Rectal smooth muscle tissue (tissue), 1 donor: ENCODE data around the gene AIF1.

Experiments used
- H3K27ac ChIP-seq: one replicate; pipeline ENCODE4 v1.7.0; 2013; ENCODE audit warnings: low read depth, low read length, inconsistent platforms
- H3K27me3 ChIP-seq: one replicate; pipeline ENCODE4 v1.7.0; 2013; ENCODE audit warnings: low read length; ENCODE audit not compliant: control insufficient read depth, insufficient read depth
- H3K36me3 ChIP-seq: one replicate; pipeline ENCODE4 v1.7.0; 2013; ENCODE audit warnings: low read length; ENCODE audit not compliant: control insufficient read depth, insufficient read depth
- H3K4me1 ChIP-seq: one replicate; pipeline ENCODE4 v1.7.0; 2013; ENCODE audit warnings: low read length; ENCODE audit not compliant: control insufficient read depth, insufficient read depth
- H3K4me3 ChIP-seq: one replicate; pipeline ENCODE4 v1.7.0; 2013; ENCODE audit warnings: low read length
- H3K9ac ChIP-seq: one replicate; pipeline ENCODE4 v1.7.0; 2013; ENCODE audit warnings: low read length

Gene AIF1

GRCh38 chr6:31642798-31643570, 27.9 kb downstream of the AIF1 start:
- Histone ChIP-seq H3K27me3 (no peaks in the 10 kb centered on the region), H3K9ac (no peak overlapping the region), H3K4me3 (no peak overlapping the region), H3K4me1 (no peaks in the 10 kb centered on the region), H3K36me3 (peaks cover 72% of the 10 kb centered on the region), H3K27ac (no peak overlapping the region)

- no peak overlapping the region for H3K9ac ChIP-seq
- no peaks in the 10 kb centered on the region for H3K27me3 ChIP-seq
- H3K4me1 ChIP-seq: no peaks in the 10 kb centered on the region
- H3K27ac ChIP-seq: no peak overlapping the region
- H3K36me3 ChIP-seq: peaks cover 82% of the 10 kb centered on the region
- H3K4me3 ChIP-seq: no peak overlapping the region
These were observed 28.9 kb downstream of the AIF1 start for GRCh38 chr6:31643818-31644454.

- Histone ChIP-seq H3K36me3 (peaks cover 72% of the 10 kb centered on the region), H3K4me3 (no peak overlapping the region), H3K27me3 (no peaks in the 10 kb centered on the region), H3K4me1 (no peaks in the 10 kb centered on the region), H3K9ac (no peak overlapping the region), H3K27ac (no peak overlapping the region)
These were observed 30.3 kb downstream of the AIF1 start for GRCh38 chr6:31645325-31645724.

GRCh38 chr6:31651602-31652191, 36.7 kb downstream of the AIF1 start:
- Histone ChIP-seq H3K27ac (peak overlapping the region; percentile 96), H3K4me1 (peaks cover 6% of the 10 kb centered on the region), H3K27me3 (no peaks in the 10 kb centered on the region), H3K4me3 (peak overlapping the region; percentile 98), H3K9ac (peak overlapping the region; percentile 91), H3K36me3 (peaks cover 25% of the 10 kb centered on the region)

GRCh38 chr6:31652925-31653724, 38.1 kb downstream of the AIF1 start:
- Histone ChIP-seq H3K27me3 (no peaks in the 10 kb centered on the region), H3K36me3 (peaks cover 20% of the 10 kb centered on the region), H3K4me1 (peaks cover 6% of the 10 kb centered on the region), H3K27ac (peak overlapping the region; percentile 96), H3K4me3 (peak overlapping the region; percentile 98), H3K9ac (peak overlapping the region; percentile 83)

GRCh38 chr6:31654574-31655348, 39.7 kb downstream of the AIF1 start:
- H3K4me1 ChIP-seq: peaks cover 19% of the 10 kb centered on the region
- no peak overlapping the region for H3K9ac ChIP-seq

GRCh38 chr6:31655349-31656237, 40.6 kb downstream of the AIF1 start, which contains the start of gene APOM:
Gene APOM (plus strand): TSS chr6:31655894. CDS start chr6:31655967, 73 bp downstream.
- H3K4me1 ChIP-seq: peaks cover 22% of the 10 kb centered on the region
- no peak within 1 kb of the TSS for H3K9ac ChIP-seq
- no peak within 1 kb of the TSS for H3K4me3 ChIP-seq
- H3K27ac ChIP-seq: no peak within 1 kb of the TSS
- H3K27me3 ChIP-seq: no peaks in the 10 kb centered on the region
- H3K36me3 ChIP-seq: peaks cover 8% of the 10 kb centered on the region

More at GRCh38 chr6:31654574-31655348, 39.7 kb downstream of the AIF1 start:
- no peak overlapping the region for H3K27ac ChIP-seq
- H3K4me3 ChIP-seq: no peak overlapping the region
- H3K36me3 ChIP-seq: peaks cover 8% of the 10 kb centered on the region
- no peaks in the 10 kb centered on the region for H3K27me3 ChIP-seq

GRCh38 chr6:31657406-31658157, 42.5 kb downstream of the AIF1 start:
- no peak overlapping the region for H3K4me3 ChIP-seq
- no peaks in the 10 kb centered on the region for H3K27me3 ChIP-seq
- H3K27ac ChIP-seq: no peak overlapping the region
- peaks cover 16% of the 10 kb centered on the region for H3K4me1 ChIP-seq
- no peak overlapping the region for H3K9ac ChIP-seq
- H3K36me3 ChIP-seq: peaks cover 8% of the 10 kb centered on the region

- H3K36me3 ChIP-seq: peaks cover 8% of the 10 kb centered on the region
- H3K4me3 ChIP-seq: no peak overlapping the region
- no peaks in the 10 kb centered on the region for H3K27me3 ChIP-seq
- H3K4me1 ChIP-seq: peaks cover 17% of the 10 kb centered on the region
- no peak overlapping the region for H3K27ac ChIP-seq
- H3K9ac ChIP-seq: peak overlapping the region; percentile 33
These were observed 43.2 kb downstream of the AIF1 start for GRCh38 chr6:31658158-31658688.

GRCh38 chr6:31658983-31659648, 44.1 kb downstream of the AIF1 start:
- Histone ChIP-seq H3K36me3 (peaks cover 8% of the 10 kb centered on the region), H3K4me1 (peaks cover 25% of the 10 kb centered on the region), H3K27ac (peak overlapping the region; percentile 89), H3K9ac (no peak overlapping the region), H3K4me3 (peak overlapping the region; percentile 95), H3K27me3 (no peaks in the 10 kb centered on the region)
